ENCODE results near the gene PLPPR5.

The PLPPR5 gene

DNA sequence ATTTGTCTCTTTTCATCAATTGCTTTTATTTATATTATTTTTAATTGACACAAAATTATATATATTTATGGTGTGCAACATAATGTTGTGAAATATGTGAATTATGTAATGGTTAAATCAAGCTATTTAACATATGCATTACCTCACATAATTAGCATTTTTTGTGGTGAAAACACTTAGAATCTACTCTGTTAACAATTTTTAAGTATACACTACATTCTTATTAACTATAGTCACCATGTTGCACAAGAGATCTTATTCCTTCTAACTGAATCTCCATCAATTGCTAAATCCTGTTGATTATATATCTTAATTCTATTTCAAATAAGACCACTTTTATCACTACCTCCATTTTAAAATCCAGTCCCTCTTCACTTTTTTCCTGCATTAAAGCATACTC, 42.5 kb downstream of the PLPPR5 start:
- no peak for DNase-seq (ENCODE audit: low read depth)
- TF ChIP-seq, protein P1, sequence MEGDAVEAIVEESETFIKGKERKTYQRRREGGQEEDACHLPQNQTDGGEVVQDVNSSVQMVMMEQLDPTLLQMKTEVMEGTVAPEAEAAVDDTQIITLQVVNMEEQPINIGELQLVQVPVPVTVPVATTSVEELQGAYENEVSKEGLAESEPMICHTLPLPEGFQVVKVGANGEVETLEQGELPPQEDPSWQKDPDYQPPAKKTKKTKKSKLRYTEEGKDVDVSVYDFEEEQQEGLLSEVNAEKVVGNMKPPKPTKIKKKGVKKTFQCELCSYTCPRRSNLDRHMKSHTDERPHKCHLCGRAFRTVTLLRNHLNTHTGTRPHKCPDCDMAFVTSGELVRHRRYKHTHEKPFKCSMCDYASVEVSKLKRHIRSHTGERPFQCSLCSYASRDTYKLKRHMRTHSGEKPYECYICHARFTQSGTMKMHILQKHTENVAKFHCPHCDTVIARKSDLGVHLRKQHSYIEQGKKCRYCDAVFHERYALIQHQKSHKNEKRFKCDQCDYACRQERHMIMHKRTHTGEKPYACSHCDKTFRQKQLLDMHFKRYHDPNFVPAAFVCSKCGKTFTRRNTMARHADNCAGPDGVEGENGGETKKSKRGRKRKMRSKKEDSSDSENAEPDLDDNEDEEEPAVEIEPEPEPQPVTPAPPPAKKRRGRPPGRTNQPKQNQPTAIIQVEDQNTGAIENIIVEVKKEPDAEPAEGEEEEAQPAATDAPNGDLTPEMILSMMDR (IDR thresholded peaks at IDR 0.05; ENCODE audit: insufficient read depth, low read depth, low read length, missing control alignments), result no peak
- H3K4me3 ChIP-seq (ENCODE audit: low read depth, low read length), result no peak overlapping the region

DNA sequence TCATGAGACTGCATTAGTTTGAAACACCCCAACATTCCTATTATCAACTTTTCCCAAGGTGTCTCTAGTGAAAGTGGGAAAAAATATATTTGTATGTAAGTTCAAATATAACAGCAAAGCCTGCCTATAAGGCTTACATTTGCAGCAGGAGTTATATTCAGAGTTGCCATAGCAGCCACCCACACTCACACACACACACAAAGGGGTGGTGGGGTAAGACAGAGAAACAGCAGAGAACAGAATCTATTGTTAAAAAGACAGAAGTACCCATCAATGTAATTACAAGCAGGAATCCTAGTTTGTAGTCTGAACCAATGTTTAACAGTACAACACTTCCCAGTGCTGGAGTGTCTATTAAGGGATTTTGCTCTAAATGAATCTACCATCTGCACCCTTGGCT, 55.0 kb downstream of the PLPPR5 start:
- H3K4me3 ChIP-seq (ENCODE audit: low read depth, low read length), result no peak overlapping the region
- TF ChIP-seq, protein P1 (IDR thresholded peaks at IDR 0.05; ENCODE audit: insufficient read depth, low read depth, low read length, missing control alignments), result no peak
- no peak for DNase-seq (ENCODE audit: low read depth)

DNA sequence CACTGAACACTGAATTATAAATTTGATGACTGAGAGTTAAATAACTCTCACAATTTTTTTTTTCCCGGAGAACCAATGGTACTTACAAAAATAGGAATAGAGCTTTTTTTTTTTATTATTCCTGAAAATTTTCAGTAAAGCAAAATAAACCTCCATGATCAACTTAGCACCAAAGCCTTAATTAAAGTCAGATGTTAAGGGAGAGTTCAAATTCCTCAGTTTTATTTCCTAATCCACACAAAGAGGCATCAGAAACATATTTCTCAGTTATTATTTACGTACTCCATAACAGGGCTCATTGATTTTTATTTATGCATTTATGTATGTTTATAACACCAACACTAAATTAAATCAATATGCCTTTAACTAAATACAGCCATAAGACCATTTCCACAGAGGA, 55.5 kb downstream of the PLPPR5 start:
- TF ChIP-seq, protein P1 (IDR thresholded peaks at IDR 0.05; ENCODE audit: insufficient read depth, low read depth, low read length, missing control alignments), result no peak
- H3K4me3 ChIP-seq (ENCODE audit: low read depth, low read length), result no peak overlapping the region
- DNase-seq (ENCODE audit: low read depth), result no peak

DNA sequence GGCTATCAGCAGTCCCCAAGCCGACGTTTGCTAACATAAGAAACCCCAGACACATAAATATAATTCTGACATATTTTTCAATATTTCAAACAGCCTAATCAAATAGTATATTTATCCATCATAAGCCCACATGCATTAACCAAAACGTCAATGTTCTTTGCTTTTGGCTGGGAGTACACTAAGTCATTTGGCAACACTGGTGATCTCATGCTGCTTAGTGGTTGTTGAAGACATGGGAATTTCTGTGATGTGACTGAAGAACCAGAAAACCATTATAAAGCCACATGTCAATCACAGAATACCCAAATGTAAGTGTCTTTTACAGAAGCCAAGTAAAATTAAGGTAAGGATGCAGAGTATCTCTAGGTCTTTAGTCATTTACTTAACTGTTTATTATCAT, 57.6 kb downstream of the PLPPR5 start:
- no peak overlapping the region for H3K4me3 ChIP-seq (ENCODE audit: low read depth, low read length)
- TF ChIP-seq, protein P1 (IDR thresholded peaks at IDR 0.05; ENCODE audit: insufficient read depth, low read depth, low read length, missing control alignments), result no peak
- DNase-seq (ENCODE audit: low read depth), result no peak

DNA sequence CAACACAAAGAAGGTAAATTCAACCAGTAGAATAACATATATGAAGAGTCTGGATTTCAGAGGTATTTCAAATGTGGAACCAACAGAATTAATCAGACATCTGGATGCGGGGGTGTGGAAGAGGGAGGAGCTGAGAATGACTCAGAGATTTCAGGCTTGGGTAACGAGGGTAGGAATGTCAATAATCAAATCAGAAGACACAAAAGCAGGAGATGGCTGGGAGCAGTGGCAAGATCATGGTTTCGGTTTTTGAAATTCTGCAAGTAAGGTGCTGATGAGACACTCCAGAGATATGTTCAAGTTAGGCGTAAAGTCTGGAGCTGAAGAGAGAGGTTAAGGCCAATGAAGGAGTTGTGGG, 64.0 kb downstream of the PLPPR5 start:
- H3K4me3 ChIP-seq (ENCODE audit: low read depth, low read length), result no peak overlapping the region
- DNase-seq (ENCODE audit: low read depth), result no peak
- TF ChIP-seq, protein P1 (IDR thresholded peaks at IDR 0.05; ENCODE audit: insufficient read depth, low read depth, low read length, missing control alignments), result no peak

DNA sequence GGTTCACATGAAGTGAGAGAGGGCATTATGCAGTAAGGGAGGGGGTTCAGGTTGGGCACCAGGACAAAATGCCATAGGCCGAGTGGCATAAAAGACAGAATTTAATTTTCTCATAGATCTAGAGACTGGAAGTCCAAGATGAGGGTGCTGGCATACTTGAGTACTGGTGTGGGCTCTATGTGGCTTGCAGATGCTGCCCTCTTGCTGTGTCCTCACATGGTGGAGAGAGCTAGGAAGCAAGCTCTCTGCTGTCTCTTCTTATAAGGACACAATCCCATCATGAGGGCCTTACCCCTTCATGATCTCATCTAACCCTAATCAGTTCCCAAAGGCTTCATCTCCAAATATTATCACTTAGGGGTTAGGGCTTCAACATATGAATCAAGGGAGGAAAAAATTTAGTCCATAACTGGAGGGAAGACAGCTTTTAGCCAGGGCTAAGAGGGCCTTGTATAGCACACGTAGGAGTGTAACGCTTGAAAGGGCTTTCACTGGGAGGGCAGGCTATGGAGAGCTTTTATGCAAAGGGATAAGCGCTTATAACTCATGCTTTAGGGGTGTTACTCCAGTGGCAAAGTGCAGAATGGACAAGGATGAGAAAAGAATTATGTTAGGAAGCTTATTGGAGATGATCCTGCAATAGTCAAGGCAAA, 64.5 kb downstream of the PLPPR5 start:
- no peak overlapping the region for H3K4me3 ChIP-seq (ENCODE audit: low read depth, low read length)
- TF ChIP-seq, protein P1 (IDR thresholded peaks at IDR 0.05; ENCODE audit: insufficient read depth, low read depth, low read length, missing control alignments), result no peak
- DNase-seq (ENCODE audit: low read depth), result no peak

DNA sequence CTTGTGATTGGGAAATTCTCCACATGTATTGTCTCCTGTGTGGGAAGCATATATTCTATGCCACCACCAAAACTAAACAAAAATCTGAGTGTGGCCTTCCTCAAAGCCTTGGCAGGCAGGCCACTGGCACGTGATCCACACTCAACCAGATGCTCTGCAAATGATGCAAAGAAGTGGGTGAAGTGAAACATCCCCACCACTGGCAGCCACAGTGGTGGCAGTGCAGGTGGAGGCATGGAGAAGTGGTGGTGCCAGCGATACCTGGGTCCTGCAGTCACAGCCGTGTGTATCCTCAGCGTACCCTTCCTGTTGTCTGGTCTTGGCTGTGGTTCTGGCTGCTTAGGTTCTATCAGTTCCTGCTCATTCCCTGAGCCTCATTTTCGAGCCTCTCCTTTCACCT, 65.2 kb downstream of the PLPPR5 start:
- no peak overlapping the region for H3K4me3 ChIP-seq (ENCODE audit: low read depth, low read length)
- TF ChIP-seq, protein P1 (IDR thresholded peaks at IDR 0.05; ENCODE audit: insufficient read depth, low read depth, low read length, missing control alignments), result no peak
- no peak for DNase-seq (ENCODE audit: low read depth)
